Rectal smooth muscle tissue (tissue), 1 donor: ENCODE data around the gene LHX4.

Experiments used
- H3K27ac ChIP-seq: one replicate; pipeline ENCODE4 v1.7.0; 2013; ENCODE audit warnings: low read depth, low read length, inconsistent platforms
- H3K27me3 ChIP-seq: one replicate; pipeline ENCODE4 v1.7.0; 2013; ENCODE audit warnings: low read length; ENCODE audit not compliant: control insufficient read depth, insufficient read depth
- H3K36me3 ChIP-seq: one replicate; pipeline ENCODE4 v1.7.0; 2013; ENCODE audit warnings: low read length; ENCODE audit not compliant: control insufficient read depth, insufficient read depth
- H3K4me1 ChIP-seq: one replicate; pipeline ENCODE4 v1.7.0; 2013; ENCODE audit warnings: low read length; ENCODE audit not compliant: control insufficient read depth, insufficient read depth
- H3K4me3 ChIP-seq: one replicate; pipeline ENCODE4 v1.7.0; 2013; ENCODE audit warnings: low read length
- H3K9ac ChIP-seq: one replicate; pipeline ENCODE4 v1.7.0; 2013; ENCODE audit warnings: low read length

LHX4 gene

DNA sequence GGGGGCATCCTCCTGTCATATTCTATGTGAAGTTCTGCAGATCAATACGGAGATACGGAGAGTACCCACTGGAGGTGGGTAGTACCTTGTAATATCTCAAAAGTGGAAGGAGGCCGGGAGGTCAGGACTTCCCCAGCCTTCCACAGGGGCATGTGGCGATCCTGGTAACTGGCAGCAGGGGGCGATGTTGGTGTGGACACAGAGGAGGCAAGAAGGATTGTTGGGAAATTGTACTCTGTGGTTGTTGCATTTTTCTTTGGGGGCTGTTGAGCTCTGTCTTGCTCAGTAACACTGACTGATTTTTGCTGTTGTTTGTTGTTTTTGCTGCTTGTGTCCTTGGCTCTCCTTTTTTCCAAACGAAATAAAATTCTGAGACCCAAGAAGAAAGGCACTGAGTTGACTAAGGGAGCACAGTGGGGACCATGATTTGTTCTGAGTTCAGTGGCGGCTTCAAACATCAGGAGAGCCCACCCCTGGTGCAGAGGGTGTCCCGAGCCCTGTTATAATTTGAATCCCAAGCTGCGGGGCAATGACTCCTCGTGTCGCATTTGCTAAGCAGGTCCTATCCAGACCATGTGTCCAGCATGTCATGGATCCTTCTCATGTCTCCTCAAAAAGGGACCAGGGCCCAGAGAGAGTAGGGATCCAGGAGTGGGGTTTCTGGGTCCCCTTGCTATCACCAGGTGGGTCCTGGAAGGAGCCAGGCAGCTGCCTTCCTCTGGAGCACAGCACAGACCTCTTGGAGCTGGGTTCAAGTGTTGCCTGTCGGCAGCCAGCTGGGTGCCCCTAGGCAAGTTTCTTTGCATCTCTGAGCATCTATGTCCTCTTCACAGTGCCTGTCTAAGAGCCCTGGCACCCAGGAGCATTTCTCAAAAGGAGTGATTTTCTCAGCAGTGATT is 22.8 kb downstream of the LHX4 start:
- Histone ChIP-seq H3K4me3 (no peak overlapping the region), H3K27ac (no peak overlapping the region), H3K27me3 (peaks cover 6% of the 10 kb centered on the region), H3K36me3 (no peaks in the 10 kb centered on the region), H3K9ac (no peak overlapping the region), H3K4me1 (no peaks in the 10 kb centered on the region)

DNA sequence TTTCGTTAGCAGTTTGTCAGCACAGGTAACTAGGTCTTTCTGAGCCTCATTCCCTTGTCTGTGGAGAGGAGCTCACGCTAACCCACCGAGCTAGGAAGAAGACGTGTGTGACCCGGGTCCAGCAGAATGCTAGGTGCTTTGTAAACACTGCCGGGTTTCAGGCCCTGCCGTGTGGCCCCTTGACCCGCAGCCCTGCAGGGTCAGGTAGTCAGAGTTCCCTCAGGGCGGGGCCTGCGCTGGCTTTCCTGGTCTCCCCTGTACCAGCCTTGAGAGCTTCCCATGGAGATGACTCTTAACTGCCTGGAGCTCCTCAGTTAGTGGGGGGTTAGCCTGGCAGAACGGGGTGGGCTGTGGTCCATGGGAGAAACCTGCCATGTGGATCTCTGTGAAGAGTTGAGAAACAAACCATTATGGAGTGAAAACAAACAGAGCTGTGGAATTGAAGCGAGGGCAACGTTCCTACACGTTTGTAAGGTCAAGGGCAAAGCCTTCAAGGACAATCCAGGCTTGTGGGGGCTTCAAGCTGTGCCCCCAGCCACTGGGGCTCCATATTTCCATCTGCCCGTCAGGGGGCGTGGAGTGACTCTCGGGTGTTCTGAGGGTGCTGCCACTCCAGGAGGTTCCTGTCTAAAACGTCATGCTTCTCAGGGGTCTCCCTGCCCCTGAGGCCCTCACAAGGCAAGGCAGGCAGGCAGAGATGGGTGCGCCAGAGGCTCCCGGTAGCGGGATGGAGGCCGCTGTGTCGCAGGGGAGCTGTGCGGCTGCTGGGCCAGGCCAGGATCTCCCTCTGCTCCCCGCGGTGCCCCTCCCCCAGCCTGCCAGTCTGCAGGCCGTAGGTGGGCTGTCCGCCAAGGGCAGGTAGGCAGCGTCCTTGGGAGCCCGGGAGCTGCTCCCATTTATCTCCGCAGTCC is 23.8 kb downstream of the LHX4 start:
- H3K27me3 ChIP-seq: peaks cover 6% of the 10 kb centered on the region
- H3K4me3 ChIP-seq: no peak overlapping the region
- H3K4me1 ChIP-seq: no peaks in the 10 kb centered on the region
- H3K27ac ChIP-seq: no peak overlapping the region
- H3K9ac ChIP-seq: no peak overlapping the region
- no peaks in the 10 kb centered on the region for H3K36me3 ChIP-seq

DNA sequence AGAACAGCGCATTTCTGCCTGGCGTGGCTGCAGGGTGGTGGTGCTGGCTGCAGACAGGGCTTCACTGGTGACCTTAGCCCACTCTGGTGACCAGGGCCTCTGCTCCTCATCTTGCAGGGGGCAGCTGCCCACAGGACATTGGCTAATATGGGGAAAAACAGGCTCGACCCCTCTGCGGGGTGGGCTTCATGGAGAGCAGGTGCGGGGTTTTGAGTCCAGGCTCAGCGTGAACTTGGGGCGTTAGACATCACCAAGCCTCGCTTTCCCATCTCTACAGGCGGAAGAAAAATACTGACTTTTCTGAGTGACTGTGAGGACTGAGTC is 24.4 kb downstream of the LHX4 start:
- Histone ChIP-seq H3K27me3 (peaks cover 10% of the 10 kb centered on the region), H3K4me1 (no peaks in the 10 kb centered on the region), H3K27ac (no peak overlapping the region), H3K36me3 (no peaks in the 10 kb centered on the region), H3K9ac (no peak overlapping the region), H3K4me3 (no peak overlapping the region)

DNA sequence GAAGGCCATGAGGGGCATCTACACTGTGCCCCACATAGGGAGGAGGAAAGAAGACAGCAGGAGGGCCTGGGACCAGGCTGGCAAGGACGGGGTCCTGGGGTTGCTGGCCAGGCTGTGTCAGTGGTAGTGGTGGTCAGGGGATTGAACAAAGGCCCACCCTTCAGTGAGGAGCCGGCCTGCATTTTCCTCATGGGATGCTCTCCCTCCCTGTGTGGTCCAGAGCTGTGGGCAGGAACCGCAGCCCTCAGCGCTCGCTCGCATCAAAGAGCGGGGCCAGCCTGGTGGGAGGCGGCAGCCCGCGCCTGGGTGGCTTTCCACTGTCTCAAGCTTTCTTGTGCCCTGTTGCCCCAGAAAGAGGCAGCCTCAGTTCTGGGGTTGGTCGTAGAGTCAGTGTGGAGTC is 24.8 kb downstream of the LHX4 start:
- H3K27ac ChIP-seq: no peak overlapping the region
- no peaks in the 10 kb centered on the region for H3K4me1 ChIP-seq
- no peak overlapping the region for H3K4me3 ChIP-seq
- H3K27me3 ChIP-seq: peaks cover 10% of the 10 kb centered on the region
- H3K9ac ChIP-seq: no peak overlapping the region
- no peaks in the 10 kb centered on the region for H3K36me3 ChIP-seq

DNA sequence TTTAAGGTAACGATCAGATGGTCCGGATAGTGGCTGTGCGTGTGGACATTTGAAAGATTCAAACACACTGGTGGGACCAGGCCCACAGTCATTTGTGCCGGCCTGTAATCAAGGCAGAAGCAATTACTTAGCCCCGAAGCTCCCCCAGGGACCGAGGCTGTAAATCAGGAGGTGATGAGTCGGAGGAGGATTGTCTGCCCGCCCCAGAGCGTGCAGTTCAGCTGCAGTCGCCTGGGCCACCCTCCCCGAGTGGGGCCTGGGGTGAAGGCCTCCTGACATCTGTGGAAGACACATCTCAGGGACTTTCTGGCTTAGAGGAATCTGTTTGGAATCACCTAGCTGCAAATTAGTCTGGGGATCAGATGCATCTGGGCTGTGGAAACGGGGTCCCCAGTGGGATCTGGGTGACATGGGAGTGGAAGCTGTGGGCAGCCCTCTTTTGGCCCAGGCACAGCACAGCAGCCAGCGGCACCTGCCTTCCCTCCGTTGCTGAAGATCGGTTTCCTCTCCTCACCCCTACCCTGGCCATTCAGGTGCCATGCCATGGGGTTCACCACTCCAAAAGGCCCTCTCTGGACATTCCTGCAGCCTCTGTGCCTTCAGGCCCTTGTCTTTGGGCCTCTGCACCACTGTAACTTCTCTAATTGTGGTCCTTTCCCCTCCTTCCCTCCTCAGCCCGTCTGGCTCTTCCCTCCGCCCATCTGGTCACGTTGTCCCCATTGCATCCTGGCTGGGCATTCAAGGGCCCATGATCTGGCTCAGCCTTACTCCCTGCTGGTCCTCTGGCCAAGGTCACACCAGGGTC is 25.7 kb downstream of the LHX4 start:
- no peaks in the 10 kb centered on the region for H3K4me1 ChIP-seq
- H3K36me3 ChIP-seq: no peaks in the 10 kb centered on the region
- no peak overlapping the region for H3K4me3 ChIP-seq
- no peak overlapping the region for H3K9ac ChIP-seq
- H3K27ac ChIP-seq: no peak overlapping the region
- H3K27me3 ChIP-seq: peaks cover 14% of the 10 kb centered on the region

DNA sequence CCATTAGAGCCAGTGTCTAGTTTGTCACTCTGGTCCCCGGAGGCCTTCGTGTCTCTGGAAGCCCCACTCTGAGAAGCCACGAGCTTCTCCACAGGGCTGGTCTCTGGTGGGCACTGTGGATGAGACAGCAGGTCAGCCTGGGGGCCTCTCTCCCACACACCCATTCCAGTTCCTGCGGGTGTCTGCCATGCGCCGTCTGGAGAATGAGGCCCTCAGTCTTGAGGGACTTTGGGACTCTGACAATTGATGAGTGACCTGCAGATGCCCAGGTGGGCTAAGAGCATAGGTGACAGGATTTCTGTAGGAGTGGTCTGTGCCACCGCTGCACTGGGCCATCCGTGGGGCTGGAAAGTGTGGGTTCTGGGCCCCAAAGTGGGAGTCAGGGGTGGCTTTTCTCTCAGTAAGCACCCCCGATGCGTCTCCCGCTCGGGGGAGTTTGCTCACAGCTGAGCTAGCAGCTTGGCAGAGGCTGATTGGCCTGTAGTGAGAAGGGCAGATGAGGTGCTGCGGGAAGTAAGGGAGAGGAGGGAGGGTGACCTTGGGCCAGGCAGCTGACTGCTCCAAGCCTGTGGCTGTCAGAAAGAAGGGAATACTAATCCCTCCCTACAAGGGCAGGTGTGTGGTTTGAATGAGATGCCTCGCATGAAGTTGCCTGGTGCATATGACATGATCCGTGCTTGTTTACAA is 26.4 kb downstream of the LHX4 start:
- Histone ChIP-seq H3K9ac (no peak overlapping the region), H3K36me3 (no peaks in the 10 kb centered on the region), H3K4me1 (no peaks in the 10 kb centered on the region), H3K27me3 (peaks cover 14% of the 10 kb centered on the region), H3K27ac (no peak overlapping the region), H3K4me3 (no peak overlapping the region)

DNA sequence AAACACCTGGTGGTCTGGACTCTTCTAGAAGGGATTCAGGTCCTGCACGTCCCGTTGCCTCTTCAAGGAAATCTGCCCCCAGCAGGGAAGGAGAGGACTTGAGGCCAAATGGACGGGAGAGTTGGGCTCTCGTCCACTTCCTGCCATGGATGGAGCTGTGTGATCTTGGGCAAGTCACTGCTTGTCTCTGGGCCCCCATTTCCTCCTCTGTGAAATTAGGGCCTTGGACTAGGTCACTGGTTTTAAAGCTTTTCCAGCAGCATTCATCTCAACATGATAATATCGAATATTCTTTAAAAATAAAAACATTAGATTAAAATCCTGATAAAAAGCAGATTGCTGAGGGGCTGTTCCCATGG is 26.9 kb downstream of the LHX4 start:
- H3K9ac ChIP-seq: no peak overlapping the region
- no peaks in the 10 kb centered on the region for H3K4me1 ChIP-seq
- H3K27me3 ChIP-seq: peaks cover 14% of the 10 kb centered on the region
- H3K27ac ChIP-seq: no peak overlapping the region
- no peak overlapping the region for H3K4me3 ChIP-seq
- H3K36me3 ChIP-seq: no peaks in the 10 kb centered on the region

DNA sequence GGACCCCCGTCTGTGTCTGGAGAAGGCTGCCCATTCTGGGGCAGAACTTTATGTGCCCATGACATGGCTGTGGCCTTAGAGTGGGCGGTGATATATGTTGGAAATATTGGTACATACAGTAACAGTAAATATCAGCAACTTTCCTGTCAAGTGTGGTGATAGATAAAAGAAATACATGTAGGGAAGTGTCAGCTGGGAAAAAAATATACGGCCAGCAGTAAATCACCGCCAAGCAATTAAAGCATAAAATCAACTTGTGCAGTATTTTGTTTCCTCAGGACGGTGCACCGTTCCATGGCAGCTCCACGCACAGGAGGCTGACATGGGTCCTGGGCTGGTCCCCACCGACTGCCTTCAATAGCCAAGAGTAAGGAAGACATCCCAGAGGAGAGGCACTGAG is 27.4 kb downstream of the LHX4 start:
- no peaks in the 10 kb centered on the region for H3K36me3 ChIP-seq
- no peak overlapping the region for H3K9ac ChIP-seq
- peaks cover 3% of the 10 kb centered on the region for H3K4me1 ChIP-seq
- no peak overlapping the region for H3K4me3 ChIP-seq
- peaks cover 14% of the 10 kb centered on the region for H3K27me3 ChIP-seq
- no peak overlapping the region for H3K27ac ChIP-seq

DNA sequence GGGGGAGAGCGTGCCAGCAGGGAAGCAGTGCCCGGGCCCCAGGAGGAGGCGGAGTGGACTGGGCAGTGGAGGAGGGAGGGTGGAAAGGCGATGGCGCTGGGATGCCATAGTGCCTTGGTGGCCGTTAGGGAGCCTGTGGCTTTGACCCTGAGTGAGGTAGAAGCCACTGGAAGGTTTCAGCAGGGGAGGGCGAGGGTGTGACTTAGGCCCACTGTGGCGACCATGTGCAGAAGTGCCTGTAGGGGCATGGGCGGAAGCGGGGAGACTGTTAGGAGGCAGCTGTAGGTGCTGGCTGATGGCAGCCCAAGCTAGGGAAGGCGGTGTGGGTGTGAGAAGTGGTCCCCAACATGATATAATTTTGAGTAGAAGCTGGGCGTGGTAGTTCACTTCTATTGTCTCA is 28.2 kb downstream of the LHX4 start:
- Histone ChIP-seq H3K9ac (no peak overlapping the region), H3K27me3 (peaks cover 14% of the 10 kb centered on the region)

DNA sequence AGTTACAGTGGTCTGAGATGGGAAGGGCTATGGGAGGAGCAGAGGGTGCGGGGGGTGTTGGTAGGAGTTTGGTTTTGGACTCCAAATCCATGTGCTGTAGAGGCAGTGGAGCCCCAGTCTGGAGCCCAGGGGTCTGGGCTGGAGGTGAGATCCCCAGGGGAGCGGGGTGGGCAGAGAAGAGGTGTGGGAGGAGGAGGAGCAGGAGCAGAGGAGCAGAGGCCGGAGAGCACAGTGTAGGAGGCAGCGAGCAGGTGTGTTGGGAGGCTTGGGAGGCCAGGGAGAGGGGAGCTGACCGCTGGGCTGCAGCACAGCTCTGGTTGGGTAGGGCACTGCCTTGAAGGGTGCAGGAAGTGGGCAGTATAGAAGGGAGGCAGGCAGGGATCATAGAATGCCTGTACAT is 28.9 kb downstream of the LHX4 start:
- Histone ChIP-seq H3K27me3 (peaks cover 14% of the 10 kb centered on the region), H3K9ac (no peak overlapping the region), H3K4me3 (no peak overlapping the region), H3K36me3 (no peaks in the 10 kb centered on the region), H3K27ac (no peak overlapping the region), H3K4me1 (peaks cover 3% of the 10 kb centered on the region)

More for the DNA sequence above, 28.2 kb downstream of the LHX4 start:
- Histone ChIP-seq H3K27ac (no peak overlapping the region), H3K4me1 (peaks cover 3% of the 10 kb centered on the region), H3K4me3 (no peak overlapping the region), H3K36me3 (no peaks in the 10 kb centered on the region)

DNA sequence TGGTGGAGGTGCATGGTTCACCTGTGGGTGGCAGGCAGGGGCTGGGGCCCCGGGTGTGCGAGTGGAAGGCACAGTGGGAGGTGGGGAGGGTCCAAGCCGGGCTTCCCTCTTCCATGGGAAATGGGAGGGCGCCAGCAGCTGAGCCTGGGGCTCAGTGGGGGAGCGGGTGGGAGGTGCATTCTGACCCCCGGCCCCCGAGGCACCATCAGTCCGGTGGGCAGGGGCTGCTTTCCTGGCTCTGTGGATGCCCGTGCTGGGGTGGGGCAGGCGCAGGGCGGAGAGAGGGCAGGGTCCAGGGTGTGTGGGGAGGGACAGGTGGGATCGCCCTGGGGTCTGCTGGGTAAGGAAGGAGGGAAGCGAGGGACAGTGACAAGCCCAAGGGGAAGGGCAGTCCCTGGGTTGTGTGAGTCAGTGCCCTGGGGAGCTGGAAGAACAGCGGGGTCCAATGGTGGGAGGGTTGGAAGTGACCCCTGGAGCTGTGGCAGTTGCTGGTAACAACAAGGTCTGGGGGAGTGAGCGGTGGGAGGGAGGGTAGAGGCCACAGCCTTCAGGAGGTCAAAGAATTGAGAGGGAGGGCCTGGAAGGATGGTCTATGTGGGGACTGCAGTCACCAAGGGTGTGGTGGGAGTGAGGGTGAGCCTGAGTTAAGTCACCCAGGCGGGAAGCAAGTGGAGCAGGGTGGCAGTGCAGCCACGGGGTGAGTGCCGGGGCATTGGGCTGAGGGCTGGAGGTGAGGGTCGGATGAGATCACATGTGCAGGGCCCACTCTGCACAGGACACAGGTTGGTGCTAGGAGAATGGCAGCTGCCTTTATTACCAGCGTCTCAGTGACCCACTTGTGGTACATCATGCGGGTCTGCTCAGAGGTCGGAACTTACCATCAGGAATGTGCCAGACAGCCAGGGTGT is 29.6 kb downstream of the LHX4 start:
- Histone ChIP-seq H3K36me3 (no peaks in the 10 kb centered on the region), H3K27ac (no peak overlapping the region), H3K4me1 (peaks cover 3% of the 10 kb centered on the region), H3K4me3 (no peak overlapping the region), H3K27me3 (peaks cover 14% of the 10 kb centered on the region), H3K9ac (no peak overlapping the region)
